Mucosa of descending colon (tissue), 3 donors: ENCODE measurements around the gene GUCD1. TPM values are rescaled to one million over a fixed set of nuclear protein-coding genes. Genes with fewer than 3 reads are reported as not detected.

Source experiments
- ATAC-seq: fragments of 200-7000 bp; cut with Tn5 transposase; one replicate; pipeline ENCODE4 v1.9.1; 2020; ENCODE audit warnings: mild to moderate bottlenecking, moderate library complexity
- DNase-seq, 3 donors: peaks; one replicate each; pipeline ENCODE4 v3.0.0-alpha.2; 2020
- H3K36me3 ChIP-seq: fragments of 200-600 bp; one replicate; pipeline ENCODE4 v1.8.0; 2021; ENCODE audit warnings: low read depth, mild to moderate bottlenecking
- H3K4me1 ChIP-seq: fragments of 200-600 bp; one replicate; pipeline ENCODE4 v1.8.0; 2021; ENCODE audit warnings: low read depth, mild to moderate bottlenecking
- H3K4me3 ChIP-seq: fragments of 200-600 bp; one replicate; pipeline ENCODE4 v1.8.0; 2021; ENCODE audit warnings: mild to moderate bottlenecking
- H3K9me3 ChIP-seq: fragments of 200-600 bp; one replicate; pipeline ENCODE4 v1.8.0; 2021; ENCODE audit warnings: mild to moderate bottlenecking
- CTCF ChIP-seq: fragments of 200-600 bp; IDR thresholded peaks from one replicate; pipeline ENCODE4 v1.8.0; 2022; ENCODE audit warnings: antibody characterized with exemption, mild to moderate bottlenecking
- intact Hi-C, 2 donors: fragments of 100-400 bp; cut with DNase I in 1 of 2; cut with micrococcal nuclease in 1 of 2; formaldehyde crosslinking; loops; one replicate each; pipeline versions ENCODE4 v1.11.0 to v1.11.1; 2022; cut with DNase I, micrococcal nuclease
- total RNA-seq, 3 donors: library from RNA; stranded (reverse); fragmentation: NEBNext Ultra II Directional in 2 of 3; extraction: Animal tissue kit (Norgen Biotek cat#: 25700) in 2 of 3; gene quantifications; one replicate each; pipeline versions ENCODE4 v1.2.1 to v1.2.4, GENCODE V29; 2021 to 2023
- donor health status: DM: no; HTN: no; CAD: no; lungs with moderate emphysema.
- donor health status: DM: no; HTN: no; CAD: no.
- donor health status: DM: no; HTN: yes; CAD: no.

Gene GUCD1
- total RNA-seq, 3 donors from 2014 or later: 188 to 243 (median 242) TPM

- Histone ChIP-seq H3K4me3 (no peak overlapping the region), H3K36me3 (no peaks in the 10 kb centered on the region), H3K4me1 (peaks cover 16% of the 10 kb centered on the region), H3K9me3 (no peaks in the 10 kb centered on the region)
- intact Hi-C loops: no loop called here
- TF ChIP-seq CTCF: no peak
- no peak for DNase-seq
- ATAC-seq: no peak
Observed at GRCh38 chr22:24580276-24580675, 25.3 kb upstream of the GUCD1 start.

- H3K4me3 ChIP-seq: no peak overlapping the region
- no peak for ATAC-seq
- H3K9me3 ChIP-seq: no peaks in the 10 kb centered on the region
- TF ChIP-seq CTCF: no peak
- no peaks in the 10 kb centered on the region for H3K36me3 ChIP-seq
- intact Hi-C loops: no loop called here
- H3K4me1 ChIP-seq: peaks cover 16% of the 10 kb centered on the region
- DNase-seq: no peak
Observed at GRCh38 chr22:24579258-24579601, 24.3 kb upstream of the GUCD1 start.

GRCh38 chr22:24578355-24579257, 23.7 kb upstream of the GUCD1 start:
- Histone ChIP-seq H3K9me3 (no peaks in the 10 kb centered on the region), H3K4me1 (peaks cover 16% of the 10 kb centered on the region), H3K4me3 (no peak overlapping the region), H3K36me3 (no peaks in the 10 kb centered on the region)
- intact Hi-C loops: no loop called here
- peak; percentile 85 for ATAC-seq
- TF ChIP-seq CTCF: no peak
- peak in 1 of 3 donors; percentile 71 for DNase-seq

GRCh38 chr22:24576778-24577177, 21.8 kb upstream of the GUCD1 start:
- Histone ChIP-seq H3K4me1 (peaks cover 16% of the 10 kb centered on the region), H3K36me3 (peaks cover 8% of the 10 kb centered on the region), H3K9me3 (no peaks in the 10 kb centered on the region), H3K4me3 (no peak overlapping the region)
- intact Hi-C loops: no loop called here
- peak; percentile 67 for ATAC-seq
- DNase-seq: no peak
- TF ChIP-seq CTCF: no peak

GRCh38 chr22:24571266-24571665, 16.3 kb upstream of the GUCD1 start:
- ATAC-seq: no peak
- intact Hi-C loops: no loop called here
- H3K4me1 ChIP-seq: no peaks in the 10 kb centered on the region
- no peak overlapping the region for H3K4me3 ChIP-seq
- H3K9me3 ChIP-seq: no peaks in the 10 kb centered on the region
- TF ChIP-seq CTCF: no peak
- no peak for DNase-seq
- peaks cover 10% of the 10 kb centered on the region for H3K36me3 ChIP-seq
